Omental fat pad (tissue), 4 donors: Measurements from ENCODE around the gene CSRP1. TPM values are rescaled to one million over a fixed set of nuclear protein-coding genes. Genes with fewer than 3 reads are reported as not detected.
"Not testable (repeated sequence)": the region's sequence is repeated elsewhere in the genome, so short reads cannot be mapped to it uniquely, and the experiment has no call there.

Source experiments
- ATAC-seq: fragments of 150-250 bp; one replicate; pipeline ENCODE4 v1.9.1; 2016; ENCODE audit warnings: mild to moderate bottlenecking, moderate library complexity; ENCODE audit not compliant: low FRiP score
- DNase-seq: peaks from one replicate; pipeline ENCODE4 v3.0.0-alpha.2; 2019; ENCODE audit warnings: low spot score
- CTCF ChIP-seq, 3 donors: fragments of 450-650 bp; IDR thresholded peaks; one replicate each; pipeline ENCODE4 v1.5.1; 2016 to 2017; ENCODE audit warnings: antibody characterized with exemption in 3 of 3, mild to moderate bottlenecking in 3 of 3, moderate library complexity in 2 of 3
- total RNA-seq, 4 donors: library from RNA; depleted of rRNA; stranded (reverse); fragments of >200 nt; gene quantifications; one replicate each; pipeline ENCODE4 v1.1.0, GENCODE V29; 2016

Gene CSRP1
- total RNA-seq, 4 donors from 2014 or later: 258 to 670 (median 416) TPM

- TF ChIP-seq CTCF (IDR thresholded peaks at IDR 0.05): no peak
- DNase-seq: no peak
- no peak for ATAC-seq
Measured at GRCh38 chr1:201482755-201483154, 24.2 kb downstream of the CSRP1 start.

GRCh38 chr1:201481761-201482493 is 25.0 kb downstream of the CSRP1 start:
- DNase-seq: peak; percentile 70
- peak in 1 of 3 donors; percentile 89 for TF ChIP-seq CTCF (IDR thresholded peaks at IDR 0.05)
- ATAC-seq: peak; percentile 82

- peak; percentile 10 for ATAC-seq
- no peak for DNase-seq
- no peak for TF ChIP-seq CTCF (IDR thresholded peaks at IDR 0.05)
Measured at GRCh38 chr1:201481004-201481380, 25.9 kb downstream of the CSRP1 start.

- peak; percentile 67 for ATAC-seq
- DNase-seq: peak; percentile 66
- no peak for TF ChIP-seq CTCF (IDR thresholded peaks at IDR 0.05)
Measured at GRCh38 chr1:201480231-201481003, 26.5 kb downstream of the CSRP1 start.

GRCh38 chr1:201479201-201479730 is 27.7 kb downstream of the CSRP1 start:
- no peak for ATAC-seq
- TF ChIP-seq CTCF (IDR thresholded peaks at IDR 0.05): no peak
- DNase-seq: no peak

- DNase-seq, ATAC-seq: not testable (repeated sequence)
Measured at GRCh38 chr1:201478666-201479065, 28.3 kb downstream of the CSRP1 start.

- TF ChIP-seq CTCF (IDR thresholded peaks at IDR 0.05): no peak
- ATAC-seq (no peak), DNase-seq (no peak)
Measured at GRCh38 chr1:201476670-201477344, 30.1 kb downstream of the CSRP1 start.
